NCI-H69 (cell line): ENCODE measurements around the gene C1orf210.
A peak's percentile ranks its signal among the peaks of the same experiment; 100 is the strongest.

Experiments used
- DNase-seq: peaks from one replicate; lab custom pipeline; 2025; lab: John Stamatoyannopoulos, UW

Gene C1orf210

DNA sequence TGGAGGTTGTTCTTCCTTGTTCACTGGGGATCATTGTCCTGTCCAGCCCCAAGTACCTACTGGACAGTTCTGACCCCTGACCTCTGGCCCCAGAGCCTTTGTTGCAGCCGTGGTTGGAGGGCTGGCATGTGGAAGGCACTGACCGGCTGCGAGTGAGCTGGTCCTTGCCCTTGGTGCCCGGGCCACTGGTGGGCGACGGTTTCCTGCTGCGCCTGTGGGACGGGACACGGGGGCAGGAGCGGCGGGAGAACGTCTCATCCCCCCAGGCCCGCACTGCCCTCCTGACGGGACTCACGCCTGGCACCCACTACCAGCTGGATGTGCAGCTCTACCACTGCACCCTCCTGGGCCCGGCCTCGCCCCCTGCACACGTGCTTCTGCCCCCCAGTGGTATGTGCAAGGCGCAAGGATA, 26.8 kb upstream of the C1orf210 start:
- no peak for DNase-seq

DNA sequence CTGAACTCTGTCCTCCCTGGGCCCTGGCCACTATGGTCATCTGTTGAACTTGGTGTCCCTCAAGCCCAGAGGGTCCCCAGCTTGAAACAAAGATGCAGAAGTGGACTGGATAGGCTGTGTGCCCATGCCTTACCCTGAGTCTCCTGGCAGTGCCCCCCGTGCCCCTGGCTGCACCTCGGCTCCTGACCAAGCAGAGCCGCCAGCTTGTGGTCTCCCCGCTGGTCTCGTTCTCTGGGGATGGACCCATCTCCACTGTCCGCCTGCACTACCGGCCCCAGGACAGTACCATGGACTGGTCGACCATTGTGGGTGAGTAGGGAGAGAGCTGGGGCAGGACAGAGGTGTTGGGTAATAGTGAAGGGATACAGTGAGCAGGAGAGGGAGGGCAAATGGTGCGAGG, 26.1 kb upstream of the C1orf210 start:
- no peak for DNase-seq

DNA sequence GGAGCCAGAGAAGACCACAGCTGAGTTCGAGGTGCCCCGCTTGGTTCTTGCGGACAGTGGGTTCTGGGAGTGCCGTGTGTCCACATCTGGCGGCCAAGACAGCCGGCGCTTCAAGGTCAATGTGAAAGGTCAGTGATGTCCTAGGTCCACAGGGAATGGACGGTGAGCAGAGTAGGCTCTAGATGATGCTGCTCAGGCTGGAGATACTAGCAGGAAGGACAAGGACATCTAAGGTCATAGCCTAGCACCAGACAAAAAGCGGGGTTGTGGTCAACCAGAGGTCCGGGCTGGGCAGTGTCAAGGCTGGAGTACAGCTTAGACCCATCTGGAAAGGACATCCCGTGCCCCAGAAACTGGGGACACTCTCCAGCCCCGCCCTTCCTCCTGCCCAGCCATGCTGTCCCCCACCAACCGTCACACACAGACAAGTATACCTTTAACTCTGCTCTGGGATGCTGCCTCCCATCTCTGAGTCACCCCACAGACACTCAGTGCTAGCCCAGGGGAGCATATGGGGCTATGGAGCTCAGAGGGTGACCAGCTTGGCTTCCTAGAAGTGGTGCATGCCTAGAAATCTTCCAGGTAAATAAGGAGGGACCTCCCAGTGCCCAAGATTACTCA, 24.1 kb upstream of the C1orf210 start:
- no peak for DNase-seq

DNA sequence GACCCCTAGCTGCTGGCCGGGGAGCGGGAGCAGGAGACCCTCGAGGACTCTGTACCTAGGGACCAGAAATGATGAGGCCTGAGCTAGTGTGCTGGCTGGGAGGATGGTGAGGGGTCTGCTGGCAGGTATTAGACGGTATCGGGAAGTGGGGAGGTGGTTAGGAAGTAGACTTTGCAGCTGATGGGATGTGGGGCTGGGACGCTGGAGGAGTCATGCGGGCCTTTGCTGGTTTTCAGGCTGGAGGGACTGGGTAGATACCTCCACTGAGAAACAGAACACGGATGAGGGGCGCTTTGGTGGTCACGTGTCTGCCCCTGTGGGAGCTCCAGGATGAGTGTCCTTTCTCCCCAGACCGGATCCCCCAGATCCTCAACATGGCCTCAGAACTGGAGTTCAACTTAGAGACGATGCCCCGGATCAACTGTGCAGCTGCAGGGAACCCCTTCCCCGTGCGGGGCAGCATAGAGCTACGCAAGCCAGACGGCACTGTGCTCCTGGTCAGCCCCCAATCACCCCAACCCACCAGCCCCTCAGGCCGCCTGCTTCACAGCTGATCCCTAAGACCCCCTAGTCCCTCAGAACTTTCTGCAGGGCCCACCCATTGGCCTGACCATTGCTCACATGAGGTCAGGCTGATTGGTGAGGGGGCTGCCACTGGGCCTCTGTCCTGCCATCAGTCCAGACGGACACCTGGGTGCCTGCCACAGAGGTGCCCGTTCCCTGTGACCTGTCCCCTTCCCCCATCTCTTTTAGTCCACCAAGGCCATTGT, 23.4 kb upstream of the C1orf210 start:
- DNase-seq, result no peak

DNA sequence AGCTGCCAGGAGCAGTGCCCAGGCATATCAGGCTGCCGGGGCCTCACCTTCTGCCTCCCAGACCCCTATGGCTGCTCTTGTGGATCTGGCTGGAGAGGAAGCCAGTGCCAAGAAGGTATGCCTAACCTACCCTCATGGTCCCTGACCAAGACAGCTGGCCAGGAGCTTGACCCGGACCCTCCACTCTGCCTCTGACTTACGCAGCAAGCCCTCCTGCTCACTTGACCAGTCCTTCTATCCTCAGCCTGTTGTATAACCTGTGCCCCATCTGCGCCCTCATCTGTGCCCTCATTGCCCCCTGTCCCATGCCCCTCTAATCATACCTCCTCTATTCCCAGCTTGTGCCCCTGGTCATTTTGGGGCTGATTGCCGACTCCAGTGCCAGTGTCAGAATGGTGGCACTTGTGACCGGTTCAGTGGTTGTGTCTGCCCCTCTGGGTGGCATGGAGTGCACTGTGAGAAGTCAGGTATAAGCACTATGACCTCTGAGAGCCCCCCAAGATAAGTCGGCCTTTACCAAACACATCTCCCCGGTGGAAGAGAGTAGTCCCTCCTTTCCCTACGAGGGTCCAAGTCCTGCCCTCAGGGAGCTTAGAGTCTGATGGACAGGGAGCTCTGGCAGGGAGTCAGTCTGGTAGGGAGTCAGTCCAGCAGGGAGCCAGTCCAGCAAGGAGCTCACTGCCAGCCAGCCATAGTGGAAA, 22.2 kb upstream of the C1orf210 start:
- DNase-seq, result no peak

DNA sequence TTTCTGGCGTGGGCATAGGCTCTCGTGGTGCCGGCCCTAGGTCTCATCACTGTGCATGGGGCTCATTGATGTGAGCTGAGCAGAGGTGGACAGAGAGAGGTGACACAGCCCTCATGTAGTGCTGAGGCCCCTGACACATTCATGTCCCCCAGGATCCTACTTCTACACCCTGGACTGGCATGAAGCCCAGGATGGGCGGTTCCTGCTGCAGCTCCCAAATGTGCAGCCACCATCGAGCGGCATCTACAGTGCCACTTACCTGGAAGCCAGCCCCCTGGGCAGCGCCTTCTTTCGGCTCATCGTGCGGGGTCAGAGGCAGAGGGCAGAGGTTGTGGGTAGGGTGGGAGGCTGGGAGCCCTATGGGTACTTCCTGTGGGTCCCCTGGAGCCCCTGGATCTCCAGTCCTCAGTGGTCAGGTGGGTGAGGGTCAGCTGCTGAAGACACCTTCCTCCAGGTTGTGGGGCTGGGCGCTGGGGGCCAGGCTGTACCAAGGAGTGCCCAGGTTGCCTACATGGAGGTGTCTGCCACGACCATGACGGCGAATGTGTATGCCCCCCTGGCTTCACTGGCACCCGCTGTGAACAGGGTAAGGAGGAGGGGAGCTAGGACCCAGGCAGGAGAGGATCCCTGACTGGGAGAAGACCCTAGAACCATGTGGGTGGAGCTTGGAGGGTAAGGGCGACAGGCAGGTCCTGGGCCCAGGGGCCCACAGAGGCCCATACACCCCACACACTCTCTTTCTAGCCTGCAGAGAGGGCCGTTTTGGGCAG, 21.5 kb upstream of the C1orf210 start:
- peak; percentile 4 for DNase-seq

DNA sequence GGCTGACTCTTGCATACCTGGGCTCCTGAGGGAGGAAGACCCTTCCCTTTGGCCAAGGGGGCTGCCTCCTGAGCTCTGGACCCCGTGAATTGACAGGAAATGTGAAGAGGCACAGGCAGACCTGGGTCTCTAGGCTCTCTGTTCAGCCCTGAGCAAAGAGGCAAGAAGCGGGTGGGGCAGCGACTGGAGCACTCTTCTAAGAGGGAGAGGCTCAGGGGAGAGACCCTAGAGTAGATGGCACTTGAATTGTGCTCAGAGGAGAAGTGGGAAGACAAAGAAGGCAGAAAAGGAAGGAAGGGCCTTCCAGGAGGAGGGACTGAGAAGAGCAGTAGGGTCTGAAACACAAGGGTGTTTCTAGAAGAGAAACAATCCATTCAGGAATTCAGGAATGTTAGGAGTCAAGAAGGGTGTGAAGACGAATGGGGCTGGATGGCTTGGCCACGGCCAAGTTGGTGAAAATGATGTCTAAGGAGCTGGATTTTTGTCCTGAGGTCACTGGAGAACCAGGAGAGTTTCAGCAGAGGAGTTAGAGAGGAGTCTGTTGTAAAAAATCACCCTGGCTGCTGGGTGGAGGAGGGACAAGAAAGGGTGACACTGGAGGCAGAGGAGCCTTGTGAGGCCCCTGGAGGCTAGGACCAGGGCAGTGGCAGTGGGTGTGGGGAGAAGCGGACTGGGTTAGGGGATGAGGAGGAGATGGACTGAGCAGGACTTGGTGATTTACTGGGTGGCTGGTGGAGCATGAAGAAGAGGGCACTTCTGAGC, 20.7 kb upstream of the C1orf210 start:
- no peak for DNase-seq

DNA sequence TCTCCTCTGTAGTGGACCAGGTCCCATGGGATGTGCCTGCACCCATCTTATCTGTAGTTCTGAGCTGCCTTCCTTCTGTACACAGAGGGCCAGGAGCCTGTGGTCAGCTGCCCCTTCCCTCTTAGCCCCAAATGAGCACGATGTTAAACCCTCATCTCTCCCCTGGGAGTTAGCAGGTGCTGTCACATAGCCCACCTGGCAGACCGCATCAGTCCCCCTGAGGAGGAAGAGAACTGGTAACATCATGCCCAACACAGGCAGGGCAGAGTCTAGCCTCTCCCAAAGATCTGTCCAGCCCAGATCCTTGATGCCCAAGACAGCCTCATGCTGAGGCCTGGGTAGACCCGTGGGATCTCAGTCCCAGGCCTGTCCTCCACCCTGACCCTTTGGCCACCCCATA, 20.1 kb upstream of the C1orf210 start:
- DNase-seq, result no peak

DNA sequence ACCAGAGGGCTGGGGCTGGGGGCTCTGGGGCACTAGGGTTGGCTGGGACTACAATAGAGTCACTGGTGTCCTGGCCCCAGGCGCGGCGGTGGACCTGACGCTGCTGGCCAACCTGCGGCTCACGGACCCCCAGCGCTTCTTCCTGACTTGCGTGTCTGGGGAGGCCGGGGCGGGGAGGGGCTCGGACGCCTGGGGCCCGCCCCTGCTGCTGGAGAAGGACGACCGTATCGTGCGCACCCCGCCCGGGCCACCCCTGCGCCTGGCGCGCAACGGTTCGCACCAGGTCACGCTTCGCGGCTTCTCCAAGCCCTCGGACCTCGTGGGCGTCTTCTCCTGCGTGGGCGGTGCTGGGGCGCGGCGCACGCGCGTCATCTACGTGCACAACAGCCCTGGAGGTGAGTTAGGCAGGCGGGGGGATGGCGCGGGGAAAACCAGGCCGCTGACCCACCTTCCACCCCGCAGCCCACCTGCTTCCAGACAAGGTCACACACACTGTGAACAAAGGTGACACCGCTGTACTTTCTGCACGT, 19.5 kb upstream of the C1orf210 start:
- DNase-seq, result no peak

DNA sequence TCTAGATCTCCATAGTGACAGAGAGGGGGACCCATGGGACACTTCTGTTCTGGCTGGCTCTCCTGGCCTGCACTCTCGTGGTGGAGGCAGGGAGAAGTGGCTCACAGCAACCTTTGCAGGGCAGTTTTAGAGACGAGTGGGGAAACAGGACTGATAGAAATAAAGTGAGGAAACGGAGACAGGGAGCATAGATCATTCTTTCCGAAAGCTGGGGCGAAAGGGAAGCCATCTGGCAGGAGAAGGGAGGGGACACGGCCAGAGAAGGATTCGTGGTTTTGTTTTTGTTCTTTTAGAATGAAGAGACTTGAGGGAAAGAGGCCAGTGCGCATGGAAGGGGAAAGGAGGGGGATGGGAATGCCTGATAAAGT, 18.9 kb upstream of the C1orf210 start:
- DNase-seq, result no peak

DNA sequence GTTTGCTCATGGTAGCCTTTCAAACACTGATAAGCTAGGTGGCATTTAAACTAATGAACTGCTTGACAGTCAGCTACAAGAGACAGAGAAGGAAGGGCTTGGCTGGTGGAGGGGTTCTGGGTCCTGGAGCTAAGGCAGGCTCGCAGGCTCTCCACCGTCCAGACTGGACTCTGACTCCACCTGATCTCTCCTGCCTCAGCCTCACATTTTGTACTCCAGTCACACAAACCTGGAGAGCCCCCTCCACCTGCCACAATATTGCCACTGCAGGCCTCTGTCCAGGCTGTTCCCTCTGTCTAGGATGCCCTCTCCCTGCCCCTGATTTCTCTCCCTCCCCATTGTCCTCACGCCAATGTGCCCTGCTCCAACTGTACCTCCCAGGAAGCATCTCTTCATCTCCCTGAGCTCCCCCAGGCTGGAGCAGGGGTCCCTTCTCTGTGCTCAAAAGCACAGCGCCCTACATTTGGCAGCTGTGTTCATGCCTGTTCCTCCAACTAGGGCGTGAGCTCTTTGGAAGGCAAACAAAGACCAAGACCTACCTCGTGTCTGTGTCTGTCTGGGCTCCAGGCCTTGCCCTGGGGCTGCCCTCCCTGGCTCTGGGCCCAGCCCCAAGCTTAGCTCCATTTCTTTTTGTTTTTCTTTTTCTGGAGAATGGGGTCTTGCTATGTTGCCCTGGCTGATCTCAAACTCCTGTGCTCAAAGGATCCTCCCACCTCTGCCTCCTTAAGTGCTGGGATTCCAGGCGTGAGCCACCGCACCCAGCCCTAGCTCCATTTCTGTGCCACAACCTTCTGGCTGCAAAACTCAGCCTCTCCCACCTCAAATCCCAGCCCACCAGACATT, 18.3 kb upstream of the C1orf210 start:
- peak; percentile 3 for DNase-seq

DNA sequence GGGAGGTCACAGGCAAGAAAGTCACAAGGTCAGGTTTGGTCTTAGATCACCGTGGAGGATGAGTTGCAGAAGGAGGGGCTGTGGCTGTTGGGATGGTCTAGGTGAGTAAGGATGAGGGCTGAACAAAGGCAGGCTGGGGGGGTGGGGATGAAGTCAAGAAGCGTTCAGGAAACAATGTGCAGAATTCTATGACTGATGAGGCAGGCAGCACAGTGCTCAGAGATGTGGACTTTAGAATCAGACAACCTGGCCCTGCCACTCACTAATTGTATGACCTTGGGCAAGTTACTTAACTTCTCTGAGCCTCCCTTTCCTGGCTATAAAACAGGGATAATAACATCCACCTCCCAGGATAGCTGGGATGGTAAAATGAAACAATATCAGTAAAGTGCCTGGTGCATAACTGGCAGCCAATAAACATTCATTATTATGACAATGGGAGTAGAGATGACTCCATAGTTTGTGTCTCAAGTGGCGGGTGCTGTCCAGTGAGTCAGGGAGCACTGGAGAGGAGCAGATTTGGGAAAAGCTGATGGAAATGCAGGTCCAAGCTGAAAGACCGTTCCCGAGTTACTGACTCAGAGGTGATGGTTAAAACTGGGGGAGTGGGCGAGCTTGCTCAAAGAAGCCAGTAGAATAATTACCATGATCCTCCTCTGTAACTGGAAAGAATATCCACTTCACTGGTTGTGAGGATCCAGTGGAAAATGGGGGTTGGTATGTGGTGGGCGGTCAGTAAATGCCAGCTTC, 17.5 kb upstream of the C1orf210 start:
- DNase-seq, result no peak

DNA sequence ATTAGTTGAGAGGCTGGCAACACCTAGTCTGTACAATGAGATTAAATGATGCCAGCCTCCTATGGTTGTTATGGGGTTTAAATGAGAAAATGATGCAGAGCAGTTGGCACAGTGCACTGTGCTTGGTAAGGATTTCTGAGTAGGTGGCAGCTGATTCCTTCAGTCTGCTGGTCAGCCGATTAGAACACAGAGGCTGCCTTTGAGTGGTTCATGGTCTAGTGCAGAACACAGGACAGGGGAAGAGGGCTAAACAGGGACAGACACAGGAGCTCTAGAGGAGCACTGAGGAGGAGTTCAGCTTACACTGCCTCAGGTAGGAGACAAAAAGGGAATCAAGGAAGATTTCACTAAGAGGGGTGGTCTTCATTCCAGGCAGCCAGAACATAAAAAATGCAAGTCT, 16.8 kb upstream of the C1orf210 start:
- DNase-seq, result no peak

DNA sequence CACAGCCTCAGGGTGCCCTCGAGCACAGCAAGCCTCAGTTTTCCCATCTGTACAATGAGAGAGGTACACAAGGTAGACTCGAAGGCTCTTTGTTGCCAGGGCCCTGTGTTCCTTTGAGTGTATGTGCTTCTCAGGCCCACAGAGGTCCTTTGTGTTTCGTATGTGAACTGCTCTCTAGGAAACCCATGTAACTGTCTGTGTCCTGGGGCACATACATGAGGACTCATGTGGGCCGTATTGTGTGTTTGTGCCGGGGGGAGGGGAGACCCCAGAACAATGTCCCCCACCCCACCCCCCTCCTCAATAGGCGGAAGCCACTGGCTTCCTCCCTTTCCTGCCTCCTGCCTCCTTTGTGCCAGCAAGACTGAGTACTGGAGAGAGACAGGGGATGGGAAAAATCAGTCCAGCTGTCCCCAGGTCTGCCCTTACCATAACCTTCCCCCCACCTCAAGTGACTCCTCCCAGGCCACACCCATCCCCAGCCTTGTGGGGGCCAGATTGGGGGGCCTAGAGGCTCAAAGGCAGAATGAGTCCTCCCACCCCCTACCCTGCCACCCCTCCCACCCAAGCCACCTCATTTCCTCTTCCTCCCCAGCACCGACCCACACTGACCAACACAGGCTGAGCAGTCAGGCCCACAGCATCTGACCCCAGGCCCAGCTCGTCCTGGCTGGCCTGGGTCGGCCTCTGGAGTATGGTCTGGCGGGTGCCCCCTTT, 15.2 kb upstream of the C1orf210 start, which contains the start of gene TIE1:
TIE1 (plus strand) TSS at position 605 of the 717 bp plus-strand sequence; CDS start at position 695, 90 bp downstream.
- DNase-seq, result no peak

DNA sequence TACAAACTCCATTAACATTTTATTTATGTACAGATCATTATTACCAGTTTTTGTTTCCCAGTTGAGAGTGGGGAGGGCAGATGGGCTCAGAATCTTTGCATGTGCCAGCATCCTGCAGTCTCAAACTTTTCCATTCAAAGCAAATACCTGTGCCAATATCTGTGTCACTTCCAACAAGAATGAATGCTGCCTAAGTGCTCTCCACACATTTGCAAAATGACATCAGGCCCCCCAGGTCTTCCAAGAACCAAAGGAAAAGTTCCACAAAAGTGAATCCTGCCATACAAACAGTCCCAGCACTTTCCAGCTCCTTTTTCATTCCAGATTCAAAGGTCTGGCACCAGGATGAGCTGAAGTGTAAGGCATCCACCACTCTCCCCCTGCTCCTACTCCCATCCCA, 13.7 kb upstream of the C1orf210 start:
- DNase-seq, result no peak

DNA sequence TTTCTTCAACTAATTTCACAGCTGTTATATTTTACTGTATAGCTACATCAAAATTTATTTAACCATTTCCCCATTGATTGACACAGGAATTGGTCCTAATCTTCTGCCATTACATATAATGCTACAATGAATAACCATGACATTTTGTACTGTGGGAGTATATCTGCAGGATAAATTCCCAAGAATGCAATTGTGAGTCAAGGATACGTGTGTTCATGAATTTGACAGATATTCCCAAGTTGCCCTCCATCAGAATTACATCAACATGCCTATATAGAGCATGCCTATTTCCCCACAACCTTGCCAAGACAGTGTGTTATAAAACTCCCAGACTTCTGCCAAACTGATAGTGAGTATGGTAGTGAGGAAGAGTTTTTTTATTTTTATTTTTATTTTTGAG, 12.7 kb upstream of the C1orf210 start:
- DNase-seq, result no peak

DNA sequence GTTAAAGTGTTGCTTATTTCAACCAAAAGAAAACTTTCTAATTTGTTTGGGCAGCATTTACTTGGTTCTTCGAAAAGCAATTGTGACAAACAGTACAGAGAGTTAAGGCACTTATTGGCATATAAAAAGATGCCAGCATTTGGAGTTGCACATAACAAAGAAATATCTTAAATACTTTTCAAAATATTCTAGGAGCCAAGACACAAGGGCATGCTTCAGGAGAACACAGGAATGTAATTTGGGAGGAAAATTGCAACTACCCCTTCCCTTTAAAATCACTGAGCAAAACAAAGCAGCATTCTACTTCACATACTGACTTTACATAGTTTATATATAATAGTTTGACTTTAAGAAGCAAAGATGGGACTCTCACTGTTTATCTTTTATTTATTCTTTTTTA, 10.8 kb upstream of the C1orf210 start:
- no peak for DNase-seq

DNA sequence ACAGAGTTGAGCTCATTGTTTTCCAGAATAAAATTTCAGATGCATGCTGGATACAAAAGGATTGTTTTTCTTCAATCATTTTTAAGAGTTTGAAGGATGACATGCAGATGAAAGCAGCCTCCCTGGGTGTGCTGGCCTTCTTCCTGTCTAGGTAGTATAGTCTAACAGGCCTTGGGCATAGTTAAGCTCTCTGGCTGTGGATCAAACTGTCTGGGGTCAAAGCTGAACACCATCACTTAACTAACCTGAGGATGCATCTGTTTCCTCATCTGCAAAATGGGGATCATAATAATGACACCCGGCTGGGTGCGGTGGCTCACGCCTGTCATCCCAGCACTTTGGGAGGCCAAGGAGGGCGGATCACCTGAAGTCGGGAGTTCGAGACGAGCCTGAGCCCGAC, 9.4 kb upstream of the C1orf210 start:
- DNase-seq, result no peak
